Measurements from ENCODE around the gene MAN2C1.
"Not testable (repeated sequence)": the region's sequence is repeated elsewhere in the genome, so short reads cannot be mapped to it uniquely, and the experiment has no call there.

MAN2C1 gene

DNA sequence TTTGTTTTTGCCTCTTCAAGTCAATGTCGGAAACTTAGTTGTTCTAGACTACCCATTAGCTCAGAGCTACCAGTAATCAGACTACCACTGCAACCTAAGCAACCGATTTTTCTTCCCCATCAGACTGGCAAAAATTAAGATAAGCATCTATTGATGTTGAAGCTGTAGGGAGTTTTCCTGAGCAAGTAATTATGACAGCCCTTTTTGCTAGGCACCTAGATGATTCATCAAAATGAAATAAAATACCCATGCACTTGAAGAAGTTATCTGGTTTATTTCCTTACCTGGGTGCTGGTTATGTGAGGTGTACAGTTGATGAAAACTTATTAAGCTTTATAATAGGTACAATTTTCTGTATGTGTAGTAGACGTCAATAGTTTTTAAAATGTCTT lies 33.1 kb downstream of the MAN2C1 start:
- TF ChIP-seq, protein P1, sequence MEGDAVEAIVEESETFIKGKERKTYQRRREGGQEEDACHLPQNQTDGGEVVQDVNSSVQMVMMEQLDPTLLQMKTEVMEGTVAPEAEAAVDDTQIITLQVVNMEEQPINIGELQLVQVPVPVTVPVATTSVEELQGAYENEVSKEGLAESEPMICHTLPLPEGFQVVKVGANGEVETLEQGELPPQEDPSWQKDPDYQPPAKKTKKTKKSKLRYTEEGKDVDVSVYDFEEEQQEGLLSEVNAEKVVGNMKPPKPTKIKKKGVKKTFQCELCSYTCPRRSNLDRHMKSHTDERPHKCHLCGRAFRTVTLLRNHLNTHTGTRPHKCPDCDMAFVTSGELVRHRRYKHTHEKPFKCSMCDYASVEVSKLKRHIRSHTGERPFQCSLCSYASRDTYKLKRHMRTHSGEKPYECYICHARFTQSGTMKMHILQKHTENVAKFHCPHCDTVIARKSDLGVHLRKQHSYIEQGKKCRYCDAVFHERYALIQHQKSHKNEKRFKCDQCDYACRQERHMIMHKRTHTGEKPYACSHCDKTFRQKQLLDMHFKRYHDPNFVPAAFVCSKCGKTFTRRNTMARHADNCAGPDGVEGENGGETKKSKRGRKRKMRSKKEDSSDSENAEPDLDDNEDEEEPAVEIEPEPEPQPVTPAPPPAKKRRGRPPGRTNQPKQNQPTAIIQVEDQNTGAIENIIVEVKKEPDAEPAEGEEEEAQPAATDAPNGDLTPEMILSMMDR (IDR thresholded peaks at IDR 0.05; ENCODE audit: low read depth, low read length, missing control alignments), result no peak
- DNase-seq (ENCODE audit: low read depth), result no peak
- H3K4me3 ChIP-seq (ENCODE audit: low read depth, low read length), result peak overlapping the region; percentile 90; the same call in 1 of the 2 replicates

DNA sequence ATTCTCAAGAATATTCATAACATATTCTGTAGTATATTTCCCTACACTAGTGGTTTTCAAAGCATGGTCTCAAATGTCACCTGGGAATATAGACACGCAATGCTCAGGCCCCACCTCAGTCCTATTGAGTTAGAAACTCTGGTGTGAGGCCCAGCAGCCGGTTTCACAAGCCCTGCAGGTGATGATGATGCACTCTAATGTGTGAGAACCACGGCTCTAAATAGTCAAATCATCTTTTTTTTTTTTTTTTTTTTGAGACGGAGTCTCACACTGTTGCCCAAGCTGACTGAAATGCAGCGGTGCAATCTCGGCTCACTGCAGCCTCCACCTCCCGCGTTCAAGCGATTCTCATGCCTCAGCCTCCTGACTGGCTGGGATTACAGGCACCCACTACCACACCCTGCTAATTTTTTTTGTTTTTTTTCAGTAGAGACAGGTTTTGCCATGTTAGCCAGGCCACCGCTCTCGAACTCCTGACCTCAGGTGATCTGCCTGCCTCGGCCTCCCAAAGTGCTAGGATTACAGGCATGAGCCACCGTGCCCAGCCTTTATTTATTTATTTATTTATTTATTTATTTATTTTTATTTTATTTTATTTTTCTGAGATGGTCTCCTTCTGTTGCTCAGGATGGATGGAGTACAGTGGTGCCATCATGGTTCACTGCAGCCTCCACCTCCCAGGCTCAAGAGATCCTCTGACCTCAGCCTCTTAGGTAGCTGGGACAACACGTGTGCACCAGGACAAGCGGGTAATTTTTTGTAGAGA lies 34.6 kb downstream of the MAN2C1 start:
- H3K4me3 ChIP-seq (ENCODE audit: low read depth, low read length); DNase-seq (ENCODE audit: low read depth): not testable (repeated sequence)

DNA sequence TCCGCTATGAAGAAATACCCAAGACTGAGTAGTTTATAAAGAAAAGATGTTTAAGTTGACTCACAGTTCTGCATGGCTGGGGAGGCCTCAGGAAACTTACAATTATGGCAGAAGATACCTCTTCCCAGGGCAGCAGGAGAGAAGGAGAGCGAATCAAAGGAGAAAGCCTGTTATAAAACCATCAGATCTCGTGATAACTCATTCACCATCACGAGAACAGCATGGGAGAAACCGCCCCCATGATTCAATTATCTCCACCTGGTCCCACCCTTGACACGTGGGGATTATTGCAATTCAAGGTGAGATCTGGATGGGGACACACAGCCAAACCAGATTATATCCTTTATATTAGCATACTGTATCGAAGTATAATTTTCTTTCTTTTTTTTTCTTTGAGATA lies 36.3 kb downstream of the MAN2C1 start:
- DNase-seq (ENCODE audit: low read depth), result not testable (repeated sequence)

DNA sequence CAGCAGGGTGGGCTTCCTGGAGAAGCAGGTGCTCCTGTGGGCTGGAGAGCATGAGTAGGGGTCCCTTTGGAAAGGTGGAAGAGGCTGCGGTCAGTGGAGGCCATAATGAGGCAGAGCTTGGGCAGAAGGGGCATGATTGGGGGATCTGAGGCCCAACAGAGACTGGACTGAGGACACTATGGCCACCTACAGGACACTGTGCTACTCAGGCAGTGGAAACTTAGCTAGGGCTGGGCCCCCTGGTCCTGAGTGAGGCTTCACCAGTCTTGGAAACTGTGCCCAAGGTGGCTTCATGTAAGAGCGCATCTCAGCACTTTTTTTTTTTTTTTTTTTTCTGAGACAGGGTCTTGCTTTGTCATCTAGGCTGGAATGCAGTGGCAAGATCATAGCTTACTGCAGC lies 38.8 kb downstream of the MAN2C1 start:
- DNase-seq (ENCODE audit: low read depth), result no peak
- no peak overlapping the region for H3K4me3 ChIP-seq (ENCODE audit: low read depth, low read length)
- TF ChIP-seq, protein P1 (IDR thresholded peaks at IDR 0.05; ENCODE audit: low read depth, low read length, missing control alignments), result no peak

More for the DNA sequence above, 36.3 kb downstream of the MAN2C1 start:
- H3K4me3 ChIP-seq (ENCODE audit: low read depth, low read length), result not testable (repeated sequence)

DNA sequence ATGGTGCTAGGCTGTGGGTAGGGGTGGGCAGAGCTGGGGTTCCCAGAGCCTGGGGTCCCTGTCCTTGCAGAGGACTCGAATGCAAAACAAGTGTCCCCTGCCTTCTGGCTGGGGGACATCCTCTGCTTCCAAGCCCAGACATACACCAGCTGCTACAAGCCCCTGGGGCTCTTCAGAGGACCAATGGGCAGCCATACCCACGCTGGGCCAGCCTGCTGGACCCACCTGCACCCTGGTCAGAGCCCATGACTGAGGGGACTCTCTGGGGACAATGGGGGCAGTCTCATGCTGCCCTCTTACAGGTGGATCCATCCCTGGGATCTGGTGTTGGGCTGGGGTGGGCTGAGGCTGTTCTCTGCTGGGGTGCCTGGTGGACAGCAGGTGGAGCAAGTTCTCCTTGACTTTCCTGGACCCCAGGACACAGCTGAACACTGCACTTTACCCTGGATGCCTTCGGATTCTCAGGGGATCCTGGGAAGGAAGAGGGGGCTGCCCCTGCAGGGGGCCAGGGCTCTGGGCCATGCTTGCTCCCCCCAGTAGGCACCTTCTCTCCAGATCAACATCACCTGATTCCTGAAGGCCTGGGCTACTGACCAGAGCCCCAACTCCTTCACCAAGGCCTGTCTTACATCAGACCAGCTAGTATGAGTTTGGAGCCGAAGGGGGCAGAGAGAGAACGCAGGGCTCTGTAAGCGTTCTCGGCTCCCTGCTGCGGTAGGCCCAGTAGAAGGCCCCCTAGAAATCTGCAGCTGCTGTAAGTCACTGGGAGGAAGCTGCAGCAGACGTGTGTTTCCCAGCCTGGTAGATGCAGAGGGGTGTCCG lies 39.7 kb downstream of the MAN2C1 start:
- no peak overlapping the region for H3K4me3 ChIP-seq (ENCODE audit: low read depth, low read length)
- TF ChIP-seq, protein P1 (IDR thresholded peaks at IDR 0.05; ENCODE audit: low read depth, low read length, missing control alignments), result no peak
- DNase-seq (ENCODE audit: low read depth), result no peak

DNA sequence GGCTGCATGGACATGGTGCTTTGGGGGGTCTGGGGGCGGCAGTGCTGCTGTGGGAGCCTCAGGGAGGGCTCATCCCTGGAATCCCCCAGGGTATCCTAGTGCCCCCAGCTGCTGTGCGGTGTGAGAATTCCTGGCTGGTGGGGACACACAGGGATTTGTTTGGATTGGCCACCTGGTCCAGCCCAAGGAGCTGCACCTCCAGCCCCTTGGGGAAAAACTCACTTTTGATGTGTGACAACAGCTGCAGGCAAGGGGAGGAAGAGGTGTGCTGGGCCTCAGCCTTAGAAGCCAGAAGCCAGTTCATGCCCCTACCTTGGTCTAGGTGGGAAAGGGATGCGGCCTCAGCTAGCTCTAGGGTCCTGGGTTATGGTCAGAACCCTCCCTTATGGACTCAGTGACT lies 40.9 kb downstream of the MAN2C1 start:
- H3K4me3 ChIP-seq (ENCODE audit: low read depth, low read length), result no peak overlapping the region
- TF ChIP-seq, protein P1 (IDR thresholded peaks at IDR 0.05; ENCODE audit: low read depth, low read length, missing control alignments), result no peak
- no peak for DNase-seq (ENCODE audit: low read depth)

DNA sequence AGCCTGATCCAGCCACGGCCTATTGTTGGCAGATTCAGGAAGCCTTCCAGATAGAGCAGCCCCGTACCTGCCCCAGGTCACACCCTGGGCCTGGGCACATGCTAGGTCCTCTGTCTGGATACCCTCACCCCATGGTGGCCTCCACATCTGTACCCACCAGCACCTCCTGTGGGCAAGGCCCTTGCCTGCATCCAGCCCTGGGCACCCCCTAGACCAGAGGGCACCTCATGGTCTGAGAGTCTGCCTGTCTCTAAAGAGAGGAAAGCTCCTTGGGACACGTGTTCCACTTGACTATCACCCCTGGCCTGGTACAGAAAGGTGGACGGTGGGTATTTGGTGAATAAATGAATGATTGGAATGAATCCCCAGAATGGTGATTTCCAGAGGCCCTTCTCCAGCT lies 41.4 kb downstream of the MAN2C1 start:
- no peak for DNase-seq (ENCODE audit: low read depth)
- TF ChIP-seq, protein P1 (IDR thresholded peaks at IDR 0.05; ENCODE audit: low read depth, low read length, missing control alignments), result no peak
- H3K4me3 ChIP-seq (ENCODE audit: low read depth, low read length), result no peak overlapping the region

DNA sequence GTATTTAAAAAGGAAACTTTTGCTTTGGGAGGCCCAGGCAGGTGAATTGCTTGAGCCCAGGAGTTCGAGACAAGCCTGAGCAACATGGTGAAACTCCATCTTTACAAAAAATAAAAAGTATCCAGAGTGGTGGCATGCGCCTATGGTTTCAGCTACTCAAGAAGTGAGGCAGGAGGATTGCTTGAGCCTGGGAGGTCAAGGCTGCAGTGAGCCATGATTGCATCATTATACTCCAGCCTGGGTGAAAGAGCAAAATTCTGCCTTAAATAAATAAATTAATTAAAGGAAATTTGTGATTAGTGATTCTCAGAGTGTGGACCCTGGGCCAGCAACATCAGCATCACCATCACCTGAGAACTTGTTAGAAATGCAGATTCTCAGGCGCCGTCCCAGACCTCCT lies 42.5 kb downstream of the MAN2C1 start:
- TF ChIP-seq, protein P1 (IDR thresholded peaks at IDR 0.05; ENCODE audit: low read depth, low read length, missing control alignments), result no peak
- no peak for DNase-seq (ENCODE audit: low read depth)
- no peak overlapping the region for H3K4me3 ChIP-seq (ENCODE audit: low read depth, low read length)

All from GM12864 (cell line).